ENCODE data around the gene GPR137.

Gene GPR137

GRCh38 chr11:64283092-64283491 is 2.6 kb upstream of the GPR137 start:
- Histone ChIP-seq H3K36me3 (ENCODE audit: control insufficient read depth in 1 of 2, insufficient read depth in 2 of 2, low read length in 2 of 2) (peaks cover 5 to 16% of the 10 kb centered on the region in 2 donors), H3K4me3 (ENCODE audit: low read depth in 1 of 2, low read length in 2 of 2) (peak overlapping the region in 1 of 2 donors; percentile 95), H3K27me3 (ENCODE audit: low read depth, low read length) (no peaks in the 10 kb centered on the region), H3K4me1 (ENCODE audit: control insufficient read depth in 1 of 2, insufficient read depth in 2 of 2, low read length in 2 of 2) (peaks cover 4 to 26% of the 10 kb centered on the region in 2 donors), H3K9me3 (ENCODE audit: control insufficient read depth in 1 of 2, low read length in 2 of 2) (no peaks in the 10 kb centered on the region), H3K27ac (ENCODE audit: low read length) (no peak overlapping the region)

GRCh38 chr11:64284048-64284961 is 1.3 kb upstream of the GPR137 start, which contains the start of gene BAD:
TSS of gene BAD (minus strand) at chr11:64284665. CDS start at chr11:64284368, 297 bp downstream.
- no peaks in the 10 kb centered on the region for H3K9me3 ChIP-seq (ENCODE audit: control insufficient read depth in 1 of 2, low read length in 2 of 2)
- H3K36me3 ChIP-seq (ENCODE audit: control insufficient read depth in 1 of 2, insufficient read depth in 2 of 2, low read length in 2 of 2), result peaks cover 0 to 7% of the 10 kb centered on the region in 2 donors
- H3K27ac ChIP-seq (ENCODE audit: low read length), result peak within 1 kb of the TSS; percentile 91
- H3K27me3 ChIP-seq (ENCODE audit: low read depth, low read length), result no peaks in the 10 kb centered on the region
- H3K4me1 ChIP-seq (ENCODE audit: control insufficient read depth in 1 of 2, insufficient read depth in 2 of 2, low read length in 2 of 2), result peaks cover 4 to 26% of the 10 kb centered on the region in 2 donors
- peak within 1 kb of the TSS; percentile 90 to 95 for H3K4me3 ChIP-seq (ENCODE audit: low read depth in 1 of 2, low read length in 2 of 2)

GRCh38 chr11:64285885-64286800 is 495 bp downstream of the GPR137 start:
- H3K4me3 ChIP-seq (ENCODE audit: low read depth in 1 of 2, low read length in 2 of 2), result peak overlapping the region; percentile 48 to 95
- H3K9me3 ChIP-seq (ENCODE audit: control insufficient read depth in 1 of 2, low read length in 2 of 2), result no peaks in the 10 kb centered on the region
- peaks cover 12% of the 10 kb centered on the region for H3K27me3 ChIP-seq (ENCODE audit: low read depth, low read length)
- H3K27ac ChIP-seq (ENCODE audit: low read length), result no peak overlapping the region
- peaks cover 0 to 7% of the 10 kb centered on the region in 2 donors for H3K36me3 ChIP-seq (ENCODE audit: control insufficient read depth in 1 of 2, insufficient read depth in 2 of 2, low read length in 2 of 2)
- peaks cover 4 to 26% of the 10 kb centered on the region in 2 donors for H3K4me1 ChIP-seq (ENCODE audit: control insufficient read depth in 1 of 2, insufficient read depth in 2 of 2, low read length in 2 of 2)

GRCh38 chr11:64286801-64287159 is 1.1 kb downstream of the GPR137 start:
- H3K27ac ChIP-seq (ENCODE audit: low read length), result no peak overlapping the region
- peaks cover 0 to 7% of the 10 kb centered on the region in 2 donors for H3K36me3 ChIP-seq (ENCODE audit: control insufficient read depth in 1 of 2, insufficient read depth in 2 of 2, low read length in 2 of 2)
- H3K27me3 ChIP-seq (ENCODE audit: low read depth, low read length), result peaks cover 14% of the 10 kb centered on the region
- no peaks in the 10 kb centered on the region for H3K9me3 ChIP-seq (ENCODE audit: control insufficient read depth in 1 of 2, low read length in 2 of 2)
- H3K4me1 ChIP-seq (ENCODE audit: control insufficient read depth in 1 of 2, insufficient read depth in 2 of 2, low read length in 2 of 2), result peaks cover 4 to 32% of the 10 kb centered on the region in 2 donors
- H3K4me3 ChIP-seq (ENCODE audit: low read depth in 1 of 2, low read length in 2 of 2), result no peak overlapping the region

- H3K4me3 ChIP-seq (ENCODE audit: low read depth in 1 of 2, low read length in 2 of 2), result no peak overlapping the region
- no peak overlapping the region for H3K27ac ChIP-seq (ENCODE audit: low read length)
- peaks cover 4 to 42% of the 10 kb centered on the region in 2 donors for H3K4me1 ChIP-seq (ENCODE audit: control insufficient read depth in 1 of 2, insufficient read depth in 2 of 2, low read length in 2 of 2)
These were observed 2.2 kb downstream of the GPR137 start for GRCh38 chr11:64287676-64288352.

GRCh38 chr11:64288353-64288750 is 2.7 kb downstream of the GPR137 start:
- Histone ChIP-seq H3K27ac (ENCODE audit: low read length) (no peak overlapping the region), H3K9me3 (ENCODE audit: control insufficient read depth in 1 of 2, low read length in 2 of 2) (no peaks in the 10 kb centered on the region), H3K4me3 (ENCODE audit: low read depth in 1 of 2, low read length in 2 of 2) (no peak overlapping the region), H3K4me1 (ENCODE audit: control insufficient read depth in 1 of 2, insufficient read depth in 2 of 2, low read length in 2 of 2) (peaks cover 4 to 36% of the 10 kb centered on the region in 2 donors), H3K27me3 (ENCODE audit: low read depth, low read length) (peaks cover 26% of the 10 kb centered on the region), H3K36me3 (ENCODE audit: control insufficient read depth in 1 of 2, insufficient read depth in 2 of 2, low read length in 2 of 2) (no peaks in the 10 kb centered on the region)

More at GRCh38 chr11:64287676-64288352, 2.2 kb downstream of the GPR137 start:
- Histone ChIP-seq H3K9me3 (ENCODE audit: control insufficient read depth in 1 of 2, low read length in 2 of 2) (no peaks in the 10 kb centered on the region), H3K36me3 (ENCODE audit: control insufficient read depth in 1 of 2, insufficient read depth in 2 of 2, low read length in 2 of 2) (no peaks in the 10 kb centered on the region), H3K27me3 (ENCODE audit: low read depth, low read length) (peaks cover 22% of the 10 kb centered on the region)

- no peaks in the 10 kb centered on the region for H3K9me3 ChIP-seq (ENCODE audit: control insufficient read depth in 1 of 2, low read length in 2 of 2)
- H3K4me1 ChIP-seq (ENCODE audit: control insufficient read depth in 1 of 2, insufficient read depth in 2 of 2, low read length in 2 of 2), result peaks cover under 1 to 29% of the 10 kb centered on the region in 2 donors
- no peak overlapping the region for H3K27ac ChIP-seq (ENCODE audit: low read length)
- peaks cover 31% of the 10 kb centered on the region for H3K27me3 ChIP-seq (ENCODE audit: low read depth, low read length)
- H3K4me3 ChIP-seq (ENCODE audit: low read depth in 1 of 2, low read length in 2 of 2), result no peak overlapping the region
- H3K36me3 ChIP-seq (ENCODE audit: control insufficient read depth in 1 of 2, insufficient read depth in 2 of 2, low read length in 2 of 2), result no peaks in the 10 kb centered on the region
These were observed 3.4 kb downstream of the GPR137 start for GRCh38 chr11:64289002-64289564.

- peaks cover 38% of the 10 kb centered on the region for H3K27me3 ChIP-seq (ENCODE audit: low read depth, low read length)
- no peak overlapping the region for H3K27ac ChIP-seq (ENCODE audit: low read length)
- H3K4me1 ChIP-seq (ENCODE audit: control insufficient read depth in 1 of 2, insufficient read depth in 2 of 2, low read length in 2 of 2), result peaks cover 0 to 26% of the 10 kb centered on the region in 2 donors
- H3K9me3 ChIP-seq (ENCODE audit: control insufficient read depth in 1 of 2, low read length in 2 of 2), result no peaks in the 10 kb centered on the region
- no peaks in the 10 kb centered on the region for H3K36me3 ChIP-seq (ENCODE audit: control insufficient read depth in 1 of 2, insufficient read depth in 2 of 2, low read length in 2 of 2)
- H3K4me3 ChIP-seq (ENCODE audit: low read depth in 1 of 2, low read length in 2 of 2), result no peak overlapping the region
These were observed 5.0 kb downstream of the GPR137 start for GRCh38 chr11:64290352-64291261.

- peaks cover 44% of the 10 kb centered on the region for H3K27me3 ChIP-seq (ENCODE audit: low read depth, low read length)
- no peaks in the 10 kb centered on the region for H3K36me3 ChIP-seq (ENCODE audit: control insufficient read depth in 1 of 2, insufficient read depth in 2 of 2, low read length in 2 of 2)
- no peak within 1 kb of the TSS for H3K27ac ChIP-seq (ENCODE audit: low read length)
- H3K9me3 ChIP-seq (ENCODE audit: control insufficient read depth in 1 of 2, low read length in 2 of 2), result no peaks in the 10 kb centered on the region
- peaks cover 0 to 20% of the 10 kb centered on the region in 2 donors for H3K4me1 ChIP-seq (ENCODE audit: control insufficient read depth in 1 of 2, insufficient read depth in 2 of 2, low read length in 2 of 2)
- H3K4me3 ChIP-seq (ENCODE audit: low read depth in 1 of 2, low read length in 2 of 2), result peak within 1 kb of the TSS in 1 of 2 donors; percentile 53
These were observed 5.7 kb downstream of the GPR137 start, which contains the start of gene KCNK4 for GRCh38 chr11:64291262-64291751. TSS of gene KCNK4 (plus strand) at chr11:64291302. CDS start at chr11:64293019, 1,717 bp downstream.

Measured in muscle layer of duodenum (tissue), 2 donors.